T-helper 2 cell treated with Interferon-gamma antibody and Interleukin-4, amounts not matched to agents 5 μg/mL and 100 μg/mL, for 36 hours (primary cell): ENCODE measurements around the gene GHRHR.

Experiments used
- DNase-seq: peaks from one replicate; pipeline ENCODE4 v3.0.0; 2021; ENCODE audit warnings: low spot score
- H3K27ac Mint-ChIP-seq: one replicate; pipeline ENCODE4 v1.8.0; 2021; ENCODE audit warnings: mild to moderate bottlenecking, mixed read lengths
- H3K27me3 Mint-ChIP-seq: one replicate; pipeline ENCODE4 v1.8.0; 2021; ENCODE audit warnings: low read depth, mixed read lengths
- H3K36me3 Mint-ChIP-seq: one replicate; pipeline ENCODE4 v1.8.0; 2021; ENCODE audit warnings: low read depth, mixed read lengths
- H3K4me1 Mint-ChIP-seq: one replicate; pipeline ENCODE4 v1.8.0; 2021; ENCODE audit warnings: low read depth, mixed read lengths
- H3K4me3 Mint-ChIP-seq: one replicate; pipeline ENCODE4 v1.8.0; 2022; ENCODE audit warnings: mild to moderate bottlenecking, moderate library complexity, mixed read lengths
- H3K9me3 Mint-ChIP-seq: one replicate; pipeline ENCODE4 v1.8.0; 2021; ENCODE audit warnings: mixed read lengths

Gene GHRHR

GRCh38 chr7:30963842-30964241 is at the start of gene GHRHR:
GHRHR (plus strand) TSS chr7:30963953; CDS start chr7:30964069, 116 bp downstream.
- no peak for DNase-seq
- H3K9me3 Mint-ChIP-seq = no peaks in the 10 kb centered on the region
- H3K27me3 Mint-ChIP-seq = peaks cover 2% of the 10 kb centered on the region
- no peaks in the 10 kb centered on the region for H3K4me1 Mint-ChIP-seq
- H3K27ac Mint-ChIP-seq = no peak within 1 kb of the TSS
- H3K4me3 Mint-ChIP-seq = no peak within 1 kb of the TSS
- H3K36me3 Mint-ChIP-seq = no peaks in the 10 kb centered on the region

GRCh38 chr7:30914596-30914995 is 49.2 kb upstream of the GHRHR start:
- H3K4me3 Mint-ChIP-seq = no peak overlapping the region
- H3K4me1 Mint-ChIP-seq = peaks cover 1% of the 10 kb centered on the region
- no peaks in the 10 kb centered on the region for H3K9me3 Mint-ChIP-seq
- H3K27me3 Mint-ChIP-seq = no peaks in the 10 kb centered on the region
- no peaks in the 10 kb centered on the region for H3K36me3 Mint-ChIP-seq
- no peak overlapping the region for H3K27ac Mint-ChIP-seq
- peak; percentile 4 for DNase-seq

DNA sequence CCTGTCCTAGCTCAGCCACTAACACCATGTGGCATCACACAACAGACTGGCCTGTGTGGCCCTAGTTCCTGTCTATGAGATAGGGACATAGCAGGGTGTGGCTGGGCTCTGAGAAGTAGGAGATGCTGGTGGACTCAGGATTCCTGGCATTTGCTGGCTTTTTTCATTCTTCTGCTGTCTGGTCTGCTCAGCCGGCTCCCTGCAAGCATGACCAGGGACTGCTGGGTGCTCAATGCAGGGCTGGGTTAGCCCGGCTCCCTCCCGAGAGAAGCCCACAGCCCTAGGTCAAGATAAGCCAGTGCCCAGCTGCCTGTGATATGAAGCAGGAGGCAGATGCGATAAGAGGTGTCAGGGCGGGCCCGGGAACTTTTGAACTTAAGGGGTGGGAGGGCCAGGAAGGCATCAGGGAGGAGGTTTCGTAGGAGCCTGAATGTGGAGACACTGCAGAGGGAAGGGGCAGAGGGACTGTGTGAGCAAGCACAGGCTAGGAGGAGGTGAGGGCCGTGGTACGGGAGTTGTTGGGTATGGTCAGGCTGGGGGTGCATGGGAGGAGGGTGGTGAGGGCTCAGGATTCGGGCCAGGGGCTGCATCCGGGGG is 48.6 kb upstream of the GHRHR start:
- DNase-seq = no peak
- Mint-ChIP-seq H3K27ac (no peak overlapping the region), H3K9me3 (no peaks in the 10 kb centered on the region), H3K27me3 (no peaks in the 10 kb centered on the region), H3K4me1 (peaks cover 1% of the 10 kb centered on the region), H3K4me3 (no peak overlapping the region), H3K36me3 (no peaks in the 10 kb centered on the region)

GRCh38 chr7:30915751-30916150 is 48.0 kb upstream of the GHRHR start:
- no peak overlapping the region for H3K27ac Mint-ChIP-seq
- no peaks in the 10 kb centered on the region for H3K9me3 Mint-ChIP-seq
- H3K36me3 Mint-ChIP-seq = no peaks in the 10 kb centered on the region
- no peak for DNase-seq
- H3K27me3 Mint-ChIP-seq = no peaks in the 10 kb centered on the region
- H3K4me1 Mint-ChIP-seq = peaks cover 1% of the 10 kb centered on the region
- H3K4me3 Mint-ChIP-seq = no peak overlapping the region

DNA sequence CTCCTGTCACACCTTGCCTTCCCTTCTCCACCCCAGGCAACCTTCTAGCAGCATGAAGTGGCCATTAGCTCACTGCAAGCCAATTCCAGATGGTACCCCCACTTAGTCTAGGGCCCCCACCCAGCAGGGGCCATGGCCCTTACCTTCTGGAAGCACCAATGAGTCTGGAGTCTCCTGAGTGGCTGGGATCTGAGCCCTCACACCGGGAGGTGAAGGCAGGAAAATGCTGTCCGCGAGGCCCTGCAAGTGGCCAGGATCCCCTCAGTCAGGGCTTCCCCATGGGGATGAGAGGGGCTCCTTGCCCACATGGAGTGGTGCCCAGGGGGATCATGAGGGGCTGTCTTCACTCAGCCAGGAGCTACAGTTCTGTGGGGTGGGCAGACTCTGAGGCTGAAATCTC is 47.5 kb upstream of the GHRHR start:
- no peaks in the 10 kb centered on the region for H3K9me3 Mint-ChIP-seq

GRCh38 chr7:30916767-30917166 is 47.0 kb upstream of the GHRHR start:
- Mint-ChIP-seq H3K4me1 (peaks cover 1% of the 10 kb centered on the region), H3K27ac (no peak overlapping the region), H3K4me3 (no peak overlapping the region), H3K9me3 (no peaks in the 10 kb centered on the region), H3K27me3 (no peaks in the 10 kb centered on the region), H3K36me3 (no peaks in the 10 kb centered on the region)
- DNase-seq = no peak

More for the DNA sequence above, 47.5 kb upstream of the GHRHR start:
- Mint-ChIP-seq H3K36me3 (no peaks in the 10 kb centered on the region), H3K27me3 (no peaks in the 10 kb centered on the region), H3K4me1 (peaks cover 1% of the 10 kb centered on the region), H3K4me3 (no peak overlapping the region), H3K27ac (no peak overlapping the region)
- DNase-seq = no peak

- Mint-ChIP-seq H3K27ac (no peak overlapping the region), H3K4me1 (peaks cover 1% of the 10 kb centered on the region), H3K9me3 (no peaks in the 10 kb centered on the region), H3K36me3 (no peaks in the 10 kb centered on the region), H3K27me3 (no peaks in the 10 kb centered on the region), H3K4me3 (no peak overlapping the region)
- DNase-seq = no peak
Measured at GRCh38 chr7:30917216-30917893, 46.4 kb upstream of the GHRHR start.

- Mint-ChIP-seq H3K4me1 (peaks cover 1% of the 10 kb centered on the region), H3K4me3 (no peak overlapping the region), H3K36me3 (no peaks in the 10 kb centered on the region), H3K27me3 (no peaks in the 10 kb centered on the region), H3K27ac (no peak overlapping the region), H3K9me3 (no peaks in the 10 kb centered on the region)
- DNase-seq = no peak
Measured at GRCh38 chr7:30918676-30919075, 45.1 kb upstream of the GHRHR start.

DNA sequence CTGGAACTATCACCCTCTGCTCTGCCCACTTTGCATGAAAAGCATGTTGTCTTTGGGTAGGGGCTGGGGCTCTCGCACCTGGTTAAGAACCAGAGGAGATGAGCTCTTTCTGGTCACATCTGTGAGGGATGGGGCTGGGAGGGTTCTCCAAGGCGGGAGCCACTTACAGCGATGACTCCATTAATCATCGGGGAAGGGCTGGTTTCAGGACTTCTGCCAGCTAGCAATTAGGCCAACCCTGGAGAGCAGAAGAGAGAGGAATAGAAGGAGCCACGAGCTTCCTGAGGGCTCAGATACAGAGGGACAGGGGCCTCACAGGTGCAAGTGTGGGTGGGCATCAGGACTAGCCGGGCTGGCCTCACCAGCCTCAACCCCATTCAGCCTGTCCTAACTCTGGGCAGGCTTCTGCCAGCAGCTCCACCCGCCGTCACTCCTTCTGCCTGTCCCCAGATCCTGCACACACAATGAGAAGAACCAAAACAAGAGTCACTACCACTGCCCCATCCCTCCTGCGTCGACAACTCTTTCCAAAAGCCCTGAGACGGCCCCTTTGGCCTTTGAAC is 43.7 kb upstream of the GHRHR start:
- Mint-ChIP-seq H3K27me3 (no peaks in the 10 kb centered on the region), H3K36me3 (no peaks in the 10 kb centered on the region), H3K9me3 (no peaks in the 10 kb centered on the region), H3K4me1 (no peaks in the 10 kb centered on the region), H3K27ac (no peak overlapping the region), H3K4me3 (no peak overlapping the region)
- no peak for DNase-seq

DNA sequence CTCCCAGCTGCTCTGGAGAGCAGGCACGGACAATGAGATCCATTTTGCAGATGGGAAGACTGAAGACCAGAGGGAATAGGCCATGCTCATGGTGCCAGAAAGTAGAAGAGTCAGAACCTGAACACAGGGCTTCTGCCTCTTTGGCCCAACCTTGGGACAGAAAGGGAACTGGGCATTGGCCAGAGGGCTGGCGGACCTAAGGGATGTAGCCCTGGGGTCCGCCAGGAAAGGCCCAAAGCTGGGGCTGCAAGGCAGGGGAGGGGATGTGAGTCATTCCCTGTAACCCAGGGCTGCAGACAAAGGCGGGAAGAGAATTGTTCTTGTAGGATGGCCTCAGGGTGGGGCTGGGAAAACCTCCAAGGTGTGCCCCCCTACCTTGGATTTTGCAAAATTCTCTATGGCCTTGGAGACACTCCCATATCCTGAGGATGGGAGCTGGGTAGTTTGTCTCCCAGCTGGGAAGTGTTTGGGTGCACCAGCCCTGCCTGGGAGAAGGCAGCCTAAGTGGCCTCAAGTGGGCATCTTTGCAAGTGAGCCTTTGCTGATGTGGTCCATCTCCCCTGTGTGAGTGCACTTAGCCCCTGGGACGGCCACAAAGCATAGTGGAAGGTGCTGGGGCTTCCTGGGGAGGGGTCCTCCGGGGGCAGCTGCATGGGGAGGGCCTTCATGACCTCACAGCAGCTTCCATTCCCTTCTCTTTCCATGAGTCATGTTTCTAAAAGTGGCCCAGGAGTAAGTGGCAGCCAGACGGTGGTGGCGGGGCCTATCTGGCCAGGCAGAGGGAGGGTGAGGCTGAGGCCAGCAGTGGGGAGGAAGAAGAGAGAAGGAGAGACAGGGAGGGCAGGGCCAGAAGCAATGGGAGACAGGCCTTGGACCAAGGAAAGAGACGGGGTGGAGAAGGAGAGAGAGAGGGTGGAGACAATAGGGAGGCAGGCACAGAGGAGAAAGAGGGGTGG is 42.9 kb upstream of the GHRHR start:
- H3K4me1 Mint-ChIP-seq = no peaks in the 10 kb centered on the region
- H3K27me3 Mint-ChIP-seq = no peaks in the 10 kb centered on the region
- H3K4me3 Mint-ChIP-seq = no peak overlapping the region
- no peaks in the 10 kb centered on the region for H3K9me3 Mint-ChIP-seq
- no peak overlapping the region for H3K27ac Mint-ChIP-seq
- H3K36me3 Mint-ChIP-seq = no peaks in the 10 kb centered on the region
- no peak for DNase-seq

GRCh38 chr7:30921540-30922401 is 42.0 kb upstream of the GHRHR start:
- Mint-ChIP-seq H3K27me3 (no peaks in the 10 kb centered on the region), H3K36me3 (no peaks in the 10 kb centered on the region), H3K4me3 (no peak overlapping the region), H3K4me1 (no peaks in the 10 kb centered on the region), H3K27ac (no peak overlapping the region), H3K9me3 (no peaks in the 10 kb centered on the region)
- no peak for DNase-seq

- no peak for DNase-seq
- Mint-ChIP-seq H3K27me3 (no peaks in the 10 kb centered on the region), H3K4me1 (no peaks in the 10 kb centered on the region), H3K36me3 (no peaks in the 10 kb centered on the region), H3K9me3 (no peaks in the 10 kb centered on the region), H3K4me3 (no peak overlapping the region), H3K27ac (no peak overlapping the region)
Measured at GRCh38 chr7:30922596-30922995, 41.2 kb upstream of the GHRHR start.

DNA sequence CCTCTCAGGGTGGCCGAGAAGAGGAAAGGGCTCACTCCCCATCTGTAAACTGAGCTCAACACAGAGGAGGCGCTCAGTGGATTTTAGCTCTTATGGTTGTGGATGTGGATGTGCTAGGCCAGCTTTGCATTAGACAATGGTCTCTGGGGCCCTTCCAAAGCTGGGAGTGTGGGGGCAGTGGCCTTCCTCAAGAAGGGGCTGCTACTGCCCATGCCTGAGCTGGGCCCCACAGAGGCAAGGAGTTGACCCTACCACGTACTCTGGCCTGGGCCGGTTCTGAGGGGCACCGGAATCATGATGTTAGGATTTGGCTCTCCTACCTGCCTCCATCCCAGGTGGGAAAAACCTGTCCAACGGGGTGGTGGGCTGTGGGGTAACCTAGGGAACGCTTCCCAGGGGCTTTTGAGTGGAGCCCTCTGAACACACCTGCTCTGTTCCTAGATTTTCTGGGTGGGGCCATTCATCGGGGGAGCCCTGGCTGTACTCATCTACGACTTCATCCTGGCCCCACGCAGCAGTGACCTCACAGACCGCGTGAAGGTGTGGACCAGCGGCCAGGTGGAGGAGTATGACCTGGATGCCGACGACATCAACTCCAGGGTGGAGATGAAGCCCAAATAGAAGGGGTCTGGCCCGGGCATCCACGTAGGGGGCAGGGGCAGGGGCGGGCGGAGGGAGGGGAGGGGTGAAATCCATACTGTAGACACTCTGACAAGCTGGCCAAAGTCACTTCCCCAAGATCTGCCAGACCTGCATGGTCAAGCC is 40.6 kb upstream of the GHRHR start:
- no peaks in the 10 kb centered on the region for H3K36me3 Mint-ChIP-seq
- no peaks in the 10 kb centered on the region for H3K27me3 Mint-ChIP-seq
- H3K9me3 Mint-ChIP-seq = no peaks in the 10 kb centered on the region
- no peaks in the 10 kb centered on the region for H3K4me1 Mint-ChIP-seq
- no peak overlapping the region for H3K27ac Mint-ChIP-seq
- no peak for DNase-seq
- H3K4me3 Mint-ChIP-seq = no peak overlapping the region
